Left ventricle myocardium inferior (tissue), 1 donor: ENCODE results near the gene SERPIND1. TPM values are rescaled to one million over a fixed set of nuclear protein-coding genes. Genes with fewer than 3 reads are reported as not detected.

Experiments used
- DNase-seq: peaks from one replicate; pipeline ENCODE4 v3.0.0-alpha.2; 2020
- H3K27ac ChIP-seq: fragments of 200-600 bp; replicated peaks from 2 replicates; pipeline ENCODE4 v1.8.0; 2021
- H3K27me3 ChIP-seq: fragments of 200-600 bp; 2 replicates; pipeline ENCODE4 v1.8.0; 2021; ENCODE audit warnings: low read depth
- H3K36me3 ChIP-seq: fragments of 200-600 bp; 2 replicates; pipeline ENCODE4 v1.8.0; 2021
- H3K4me1 ChIP-seq: fragments of 200-600 bp; 2 replicates; pipeline ENCODE4 v1.8.0; 2021
- H3K4me3 ChIP-seq: fragments of 200-600 bp; 2 replicates; pipeline ENCODE4 v1.8.0; 2021; ENCODE audit warnings: mild to moderate bottlenecking, moderate library complexity
- H3K9me3 ChIP-seq: fragments of 200-600 bp; replicated peaks from 2 replicates; pipeline ENCODE4 v1.8.0; 2021
- CTCF ChIP-seq: fragments of 200-600 bp; IDR thresholded peaks from 2 replicates; pipeline ENCODE4 v1.8.0; 2021; ENCODE audit warnings: antibody characterized with exemption, mild to moderate bottlenecking, borderline replicate concordance
- intact Hi-C: fragments of 100-400 bp; cut with micrococcal nuclease; formaldehyde crosslinking; loops from one replicate; pipeline ENCODE4 v1.11.0; 2022
- total RNA-seq: library from RNA; stranded (reverse); fragmentation: NEBNext Ultra II Directional; extraction: Animal tissue kit (Norgen Biotek cat#: 25700); gene quantifications from one replicate; pipeline ENCODE4 v1.2.1, GENCODE V29; 2021
- donor health status: DM: no; HTN: yes; CAD: no; lungs with severe emphysema.

The SERPIND1 gene
- total RNA-seq, 1 donor from 2014 or later, result 0.16 TPM

GRCh38 chr22:20740222-20740951 lies 33.5 kb upstream of the SERPIND1 start:
- Histone ChIP-seq H3K27ac (no peak overlapping the region), H3K4me1 (peaks cover 4% of the 10 kb centered on the region), H3K36me3 (peaks cover 68% of the 10 kb centered on the region), H3K27me3 (no peaks in the 10 kb centered on the region), H3K9me3 (peaks cover 6% of the 10 kb centered on the region), H3K4me3 (no peak overlapping the region)
- no peak for DNase-seq
- no peak for TF ChIP-seq CTCF
- intact Hi-C loops, result no loop called here

- H3K4me1 ChIP-seq, result peaks cover 4% of the 10 kb centered on the region
- H3K36me3 ChIP-seq, result peaks cover 73% of the 10 kb centered on the region
- DNase-seq, result no peak
- H3K27ac ChIP-seq, result no peak overlapping the region
- TF ChIP-seq CTCF, result no peak
- no peak overlapping the region for H3K4me3 ChIP-seq
- H3K9me3 ChIP-seq, result peaks cover 6% of the 10 kb centered on the region
- intact Hi-C loops, result no loop called here
- H3K27me3 ChIP-seq, result no peaks in the 10 kb centered on the region
These were observed 32.8 kb upstream of the SERPIND1 start for GRCh38 chr22:20741008-20741633.

- H3K4me1 ChIP-seq, result peaks cover 4% of the 10 kb centered on the region
- intact Hi-C loops, result no loop called here
- H3K36me3 ChIP-seq, result peaks cover 81% of the 10 kb centered on the region
- no peaks in the 10 kb centered on the region for H3K27me3 ChIP-seq
- TF ChIP-seq CTCF, result peak; percentile 63
- no peak overlapping the region for H3K27ac ChIP-seq
- no peak for DNase-seq
- H3K9me3 ChIP-seq, result peaks cover 6% of the 10 kb centered on the region
- no peak overlapping the region for H3K4me3 ChIP-seq
These were observed 32.0 kb upstream of the SERPIND1 start for GRCh38 chr22:20741634-20742581.

GRCh38 chr22:20742764-20743163 lies 31.1 kb upstream of the SERPIND1 start:
- H3K4me3 ChIP-seq, result no peak overlapping the region
- peaks cover 6% of the 10 kb centered on the region for H3K9me3 ChIP-seq
- H3K4me1 ChIP-seq, result peaks cover 4% of the 10 kb centered on the region
- TF ChIP-seq CTCF, result no peak
- no peaks in the 10 kb centered on the region for H3K27me3 ChIP-seq
- DNase-seq, result no peak
- peaks cover 89% of the 10 kb centered on the region for H3K36me3 ChIP-seq
- intact Hi-C loops, result no loop called here
- H3K27ac ChIP-seq, result no peak overlapping the region

- H3K4me1 ChIP-seq, result no peaks in the 10 kb centered on the region
- H3K27me3 ChIP-seq, result no peaks in the 10 kb centered on the region
- peaks cover 95% of the 10 kb centered on the region for H3K36me3 ChIP-seq
- no peak for DNase-seq
- H3K27ac ChIP-seq, result no peak overlapping the region
- peaks cover 6% of the 10 kb centered on the region for H3K9me3 ChIP-seq
- intact Hi-C loops, result no loop called here
- no peak for TF ChIP-seq CTCF
- H3K4me3 ChIP-seq, result no peak overlapping the region
These were observed 29.5 kb upstream of the SERPIND1 start for GRCh38 chr22:20744456-20744855.
